Chondrocyte (in vitro differentiated cells): ENCODE measurements around the gene AKT1. TPM values are rescaled to one million over a fixed set of nuclear protein-coding genes. Genes with fewer than 3 reads are reported as not detected.
"Not testable (repeated sequence)": the region's sequence is repeated elsewhere in the genome, so short reads cannot be mapped to it uniquely, and the experiment has no call there.

Experiments
- DNase-seq: peaks from one replicate; pipeline ENCODE4 v3.0.0; 2021; ENCODE audit warnings: mixed read lengths, low spot score
- H3K27ac Mint-ChIP-seq: one replicate; pipeline ENCODE4 v1.8.0; 2021; ENCODE audit warnings: mild to moderate bottlenecking, moderate library complexity, mixed read lengths; ENCODE audit not compliant: unreplicated experiment
- H3K27me3 Mint-ChIP-seq: 2 replicates; pipeline ENCODE4 v1.8.0; 2021; ENCODE audit warnings: low read depth, mixed read lengths
- H3K36me3 Mint-ChIP-seq: 2 replicates; pipeline ENCODE4 v1.8.0; 2021; ENCODE audit warnings: low read depth, mixed read lengths
- H3K4me1 Mint-ChIP-seq: 2 replicates; pipeline ENCODE4 v1.8.0; 2021; ENCODE audit warnings: low read depth, mild to moderate bottlenecking, mixed read lengths
- H3K4me3 Mint-ChIP-seq: one replicate; pipeline ENCODE4 v1.8.0; 2021; ENCODE audit warnings: mild to moderate bottlenecking, moderate library complexity, mixed read lengths; ENCODE audit not compliant: unreplicated experiment
- H3K9me3 Mint-ChIP-seq: 2 replicates; pipeline ENCODE4 v1.8.0; 2021; ENCODE audit warnings: low read depth, mixed read lengths
- total RNA-seq: library from RNA; stranded (reverse); gene quantifications from 3 replicates; pipeline ENCODE4 v1.2.1, GENCODE V29; 2021
- TF ChIP-seq, protein P1 (sequence below): fragments of 200-600 bp; sonication (generic); IDR thresholded peaks from 2 replicates; pipeline ENCODE4 v1.5.0; 2021; ENCODE audit warnings: antibody characterized with exemption, mild to moderate bottlenecking, moderate library complexity

The AKT1 gene
- total RNA-seq, 1 donor from 2014 or later = 156 TPM

DNA sequence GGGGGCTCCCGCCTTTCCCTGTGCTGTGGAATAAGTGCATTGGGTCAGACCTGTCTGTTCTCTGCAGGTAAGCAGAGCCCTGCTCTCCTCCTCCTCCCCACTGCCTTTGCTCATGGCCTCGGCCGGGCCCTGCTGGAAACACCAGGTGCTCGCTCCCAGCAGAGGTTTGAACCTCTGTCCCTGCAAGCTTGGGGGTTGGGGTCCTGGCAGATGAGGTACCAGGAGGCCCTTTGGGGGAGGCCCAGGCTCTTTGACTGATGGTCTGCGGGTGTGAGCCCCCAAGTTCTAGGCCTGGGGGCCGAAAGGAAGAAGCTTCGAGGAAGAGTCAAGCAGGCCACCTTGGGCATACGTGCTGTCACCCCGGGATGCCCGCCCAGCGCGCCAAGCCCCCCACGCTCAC is 47.5 kb upstream of the AKT1 start:
- peaks cover 43% of the 10 kb centered on the region for H3K27me3 Mint-ChIP-seq
- H3K4me3 Mint-ChIP-seq = no peak overlapping the region
- H3K27ac Mint-ChIP-seq = no peak overlapping the region
- peaks cover 1% of the 10 kb centered on the region for H3K36me3 Mint-ChIP-seq
- H3K4me1 Mint-ChIP-seq = peaks cover 12% of the 10 kb centered on the region
- no peak for DNase-seq
- TF ChIP-seq, protein P1, sequence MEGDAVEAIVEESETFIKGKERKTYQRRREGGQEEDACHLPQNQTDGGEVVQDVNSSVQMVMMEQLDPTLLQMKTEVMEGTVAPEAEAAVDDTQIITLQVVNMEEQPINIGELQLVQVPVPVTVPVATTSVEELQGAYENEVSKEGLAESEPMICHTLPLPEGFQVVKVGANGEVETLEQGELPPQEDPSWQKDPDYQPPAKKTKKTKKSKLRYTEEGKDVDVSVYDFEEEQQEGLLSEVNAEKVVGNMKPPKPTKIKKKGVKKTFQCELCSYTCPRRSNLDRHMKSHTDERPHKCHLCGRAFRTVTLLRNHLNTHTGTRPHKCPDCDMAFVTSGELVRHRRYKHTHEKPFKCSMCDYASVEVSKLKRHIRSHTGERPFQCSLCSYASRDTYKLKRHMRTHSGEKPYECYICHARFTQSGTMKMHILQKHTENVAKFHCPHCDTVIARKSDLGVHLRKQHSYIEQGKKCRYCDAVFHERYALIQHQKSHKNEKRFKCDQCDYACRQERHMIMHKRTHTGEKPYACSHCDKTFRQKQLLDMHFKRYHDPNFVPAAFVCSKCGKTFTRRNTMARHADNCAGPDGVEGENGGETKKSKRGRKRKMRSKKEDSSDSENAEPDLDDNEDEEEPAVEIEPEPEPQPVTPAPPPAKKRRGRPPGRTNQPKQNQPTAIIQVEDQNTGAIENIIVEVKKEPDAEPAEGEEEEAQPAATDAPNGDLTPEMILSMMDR = no peak
- H3K9me3 Mint-ChIP-seq = no peaks in the 10 kb centered on the region

DNA sequence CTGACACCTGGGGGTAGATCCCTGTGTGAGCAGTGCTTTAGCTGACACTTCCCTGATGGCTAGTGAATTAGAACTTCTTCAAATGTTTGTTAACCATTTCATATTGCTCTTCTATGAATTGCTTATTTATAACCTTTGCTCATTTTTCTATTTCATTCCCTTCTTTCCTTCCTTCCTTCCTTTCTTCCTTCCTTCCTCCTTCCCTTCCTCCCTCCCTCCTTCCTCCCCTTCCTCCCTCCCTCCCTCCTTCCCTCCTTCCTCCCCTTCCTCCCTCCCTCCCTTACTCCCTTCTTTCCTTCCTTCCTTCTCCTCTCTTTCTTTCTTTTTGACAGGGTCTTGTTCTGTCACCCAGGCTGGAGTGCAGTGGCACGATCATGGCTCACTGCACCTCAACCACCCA is 46.2 kb upstream of the AKT1 start:
- Mint-ChIP-seq H3K4me3 (no peak overlapping the region), H3K27me3 (peaks cover 38% of the 10 kb centered on the region), H3K9me3 (no peaks in the 10 kb centered on the region), H3K4me1 (peaks cover 12% of the 10 kb centered on the region), H3K36me3 (peaks cover 1% of the 10 kb centered on the region), H3K27ac (no peak overlapping the region)
- TF ChIP-seq, protein P1 = no peak
- DNase-seq = no peak

DNA sequence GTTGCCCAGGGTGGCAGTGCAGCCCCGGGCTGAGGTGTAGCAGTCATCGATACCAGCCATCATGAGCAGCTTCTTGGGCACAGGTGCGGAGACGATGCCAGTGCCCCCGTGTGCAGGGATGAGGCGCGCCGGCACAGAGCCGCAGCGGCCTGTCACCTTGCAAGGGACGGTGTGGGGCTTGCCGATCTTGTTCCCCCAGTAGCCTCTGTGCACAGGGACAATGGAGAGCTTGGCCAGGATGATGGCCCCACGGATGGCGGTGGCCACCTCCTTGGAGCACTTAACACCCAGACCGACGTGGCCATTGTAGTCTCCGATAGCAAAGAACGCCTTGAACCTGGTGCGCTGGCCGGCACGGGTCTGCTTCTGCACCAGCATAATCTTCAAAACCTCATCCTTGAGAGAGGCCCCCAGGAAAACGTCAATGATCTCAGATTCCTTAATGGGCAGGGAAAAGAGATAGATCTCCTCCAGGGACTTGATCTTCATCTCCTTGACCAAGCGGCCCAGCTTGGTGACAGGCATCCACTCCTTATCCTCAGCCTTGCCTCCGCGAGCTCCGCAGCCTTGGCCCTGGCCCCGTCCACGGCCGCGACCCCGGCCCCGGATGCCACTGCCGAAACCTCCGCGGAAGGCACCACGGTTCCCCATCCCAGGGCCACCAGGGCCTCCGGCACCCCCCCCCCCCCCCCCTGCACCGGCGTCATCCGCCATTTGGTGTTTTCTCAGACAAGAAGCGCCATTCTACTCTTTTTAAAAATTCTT is 40.8 kb upstream of the AKT1 start:
- not testable (repeated sequence) for H3K36me3 Mint-ChIP-seq, H3K9me3 Mint-ChIP-seq, DNase-seq, H3K4me1 Mint-ChIP-seq, H3K27ac Mint-ChIP-seq, H3K4me3 Mint-ChIP-seq
- H3K27me3 Mint-ChIP-seq = peaks cover 12% of the 10 kb centered on the region

DNA sequence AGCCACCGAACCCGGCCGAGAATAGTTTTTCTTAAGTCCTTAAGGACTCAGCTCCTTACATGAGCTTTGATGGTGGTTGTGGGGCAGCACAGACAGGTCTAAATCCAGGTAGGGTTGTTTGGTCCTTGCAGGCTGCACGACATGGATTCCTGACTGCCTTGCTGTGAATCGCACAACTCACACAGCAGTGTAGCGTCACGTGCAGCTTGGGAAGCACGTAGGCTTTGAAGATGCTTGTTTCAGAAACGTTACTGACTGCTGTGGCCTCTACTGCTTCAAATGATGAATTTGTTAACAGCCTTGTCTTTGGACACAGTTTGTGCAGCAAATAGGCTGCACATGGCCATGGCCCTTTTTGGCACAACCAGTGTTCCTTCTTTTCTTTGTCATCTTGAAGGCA is 35.2 kb upstream of the AKT1 start:
- no peak overlapping the region for H3K27ac Mint-ChIP-seq
- no peaks in the 10 kb centered on the region for H3K27me3 Mint-ChIP-seq
- TF ChIP-seq, protein P1 = no peak
- H3K4me1 Mint-ChIP-seq = peaks cover 14% of the 10 kb centered on the region
- no peaks in the 10 kb centered on the region for H3K36me3 Mint-ChIP-seq
- DNase-seq = no peak
- no peaks in the 10 kb centered on the region for H3K9me3 Mint-ChIP-seq
- no peak overlapping the region for H3K4me3 Mint-ChIP-seq

DNA sequence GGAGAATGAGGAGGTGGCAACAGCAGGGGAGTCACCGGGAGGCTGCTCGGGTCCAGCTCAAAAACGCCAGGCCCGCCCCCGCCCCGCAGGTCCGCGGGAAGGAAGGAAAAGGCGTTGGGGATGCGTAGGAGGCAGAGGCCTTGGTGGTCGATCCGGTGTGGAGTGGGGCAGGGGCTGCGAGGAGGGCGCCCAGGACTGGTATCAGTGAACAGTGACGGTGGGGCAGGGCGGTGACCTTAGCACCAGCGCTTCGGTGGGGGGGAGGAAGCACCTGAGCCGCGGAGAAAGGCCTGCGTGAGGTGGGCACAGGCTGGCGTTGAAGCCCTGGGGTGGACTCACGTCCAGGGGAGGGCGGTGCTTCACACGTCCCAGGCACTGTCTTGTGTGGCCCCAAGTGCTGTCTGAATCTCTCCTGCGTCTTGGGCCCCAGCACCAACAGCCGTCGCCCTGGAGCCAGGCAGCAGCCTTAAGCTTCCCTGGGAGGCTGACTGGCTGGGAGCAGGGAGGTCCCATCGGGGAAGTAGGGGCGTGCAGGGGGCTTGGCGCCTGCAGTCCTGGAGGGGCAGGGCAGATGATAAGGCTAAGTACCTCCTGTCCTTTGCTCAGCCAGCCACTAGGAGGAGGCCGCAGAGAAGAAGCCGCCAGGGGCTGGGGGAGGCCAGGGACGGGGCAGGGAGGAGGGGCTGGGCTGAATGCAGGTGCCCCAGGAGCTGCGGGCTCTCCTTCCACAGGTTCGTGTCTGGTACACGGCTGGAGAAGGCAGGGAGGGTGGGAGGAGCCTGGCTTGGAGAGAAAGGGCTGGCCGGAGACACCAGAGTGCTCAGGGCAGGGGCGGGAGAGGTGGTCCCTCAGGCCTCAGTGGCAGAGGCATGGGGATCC is 31.9 kb upstream of the AKT1 start:
- H3K9me3 Mint-ChIP-seq = peaks cover 3% of the 10 kb centered on the region

More for the DNA sequence above, 31.9 kb upstream of the AKT1 start:
- TF ChIP-seq, protein P1 = peak; percentile 76
- H3K36me3 Mint-ChIP-seq = no peaks in the 10 kb centered on the region
- H3K27ac Mint-ChIP-seq = no peak overlapping the region
- H3K4me1 Mint-ChIP-seq = peaks cover 18% of the 10 kb centered on the region
- peak; percentile 91 for DNase-seq
- H3K4me3 Mint-ChIP-seq = peak overlapping the region; percentile 75
- H3K27me3 Mint-ChIP-seq = no peaks in the 10 kb centered on the region
